Osteocyte (in vitro differentiated cells): ENCODE data around the gene TTLL4. TPM values are rescaled to one million over a fixed set of nuclear protein-coding genes. Genes with fewer than 3 reads are reported as not detected.

Experiments
- DNase-seq: peaks from one replicate; pipeline ENCODE4 v3.0.0; 2021; ENCODE audit warnings: mixed read lengths; ENCODE audit not compliant: unreplicated experiment; ENCODE audit errors: extremely low spot score
- H3K27ac Mint-ChIP-seq: one replicate; pipeline ENCODE4 v1.8.0; 2021; ENCODE audit warnings: mild to moderate bottlenecking, mixed read lengths; ENCODE audit not compliant: unreplicated experiment
- H3K27me3 Mint-ChIP-seq: one replicate; pipeline ENCODE4 v1.8.0; 2021; ENCODE audit warnings: mixed read lengths; ENCODE audit not compliant: unreplicated experiment
- H3K36me3 Mint-ChIP-seq: one replicate; pipeline ENCODE4 v1.8.0; 2021; ENCODE audit warnings: mixed read lengths; ENCODE audit not compliant: unreplicated experiment
- H3K4me1 Mint-ChIP-seq: one replicate; pipeline ENCODE4 v1.8.0; 2021; ENCODE audit warnings: mixed read lengths; ENCODE audit not compliant: unreplicated experiment
- H3K4me3 Mint-ChIP-seq: one replicate; pipeline ENCODE4 v1.8.0; 2021; ENCODE audit warnings: mild to moderate bottlenecking, moderate library complexity, mixed read lengths; ENCODE audit not compliant: unreplicated experiment
- H3K9me3 Mint-ChIP-seq: one replicate; pipeline ENCODE4 v1.8.0; 2021; ENCODE audit warnings: mixed read lengths; ENCODE audit not compliant: unreplicated experiment
- total RNA-seq: library from RNA; stranded (reverse); gene quantifications from 2 replicates; pipeline ENCODE4 v1.2.1, GENCODE V29; 2021
- TF ChIP-seq, protein P1 (sequence below): fragments of 200-600 bp; sonication (generic); IDR thresholded peaks from 2 replicates; pipeline ENCODE4 v1.5.0; 2021; ENCODE audit warnings: antibody characterized with exemption, mild to moderate bottlenecking, moderate library complexity

TTLL4 gene
- total RNA-seq, 1 donor from 2014 or later, result 28.6 TPM

DNA sequence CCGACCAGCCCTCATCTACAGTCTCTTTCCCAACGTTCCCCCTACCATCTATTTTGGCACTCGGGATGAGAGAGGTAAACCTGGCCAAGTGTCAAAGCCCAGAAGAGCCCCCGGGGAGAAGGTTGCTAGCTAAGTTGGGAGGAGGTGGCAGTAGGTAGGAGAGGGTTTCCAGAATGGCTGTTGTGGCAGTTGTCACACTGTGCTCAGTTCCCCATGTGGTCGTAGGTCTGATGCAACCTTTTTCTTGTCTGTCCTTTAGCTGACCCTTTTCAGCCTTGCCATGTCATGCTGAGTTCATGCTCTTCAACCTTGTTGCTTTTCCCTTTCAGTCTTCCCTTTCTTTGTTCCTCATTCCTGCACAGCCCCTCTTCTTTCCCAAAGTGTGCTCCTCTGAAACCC is 34.5 kb downstream of the TTLL4 start:
- no peaks in the 10 kb centered on the region for H3K27me3 Mint-ChIP-seq
- H3K36me3 Mint-ChIP-seq, result peaks cover 32% of the 10 kb centered on the region
- DNase-seq, result peak; percentile 15
- H3K9me3 Mint-ChIP-seq, result no peaks in the 10 kb centered on the region
- H3K4me3 Mint-ChIP-seq, result no peak overlapping the region
- H3K27ac Mint-ChIP-seq, result no peak overlapping the region
- peaks cover 3% of the 10 kb centered on the region for H3K4me1 Mint-ChIP-seq
- TF ChIP-seq, protein P1, sequence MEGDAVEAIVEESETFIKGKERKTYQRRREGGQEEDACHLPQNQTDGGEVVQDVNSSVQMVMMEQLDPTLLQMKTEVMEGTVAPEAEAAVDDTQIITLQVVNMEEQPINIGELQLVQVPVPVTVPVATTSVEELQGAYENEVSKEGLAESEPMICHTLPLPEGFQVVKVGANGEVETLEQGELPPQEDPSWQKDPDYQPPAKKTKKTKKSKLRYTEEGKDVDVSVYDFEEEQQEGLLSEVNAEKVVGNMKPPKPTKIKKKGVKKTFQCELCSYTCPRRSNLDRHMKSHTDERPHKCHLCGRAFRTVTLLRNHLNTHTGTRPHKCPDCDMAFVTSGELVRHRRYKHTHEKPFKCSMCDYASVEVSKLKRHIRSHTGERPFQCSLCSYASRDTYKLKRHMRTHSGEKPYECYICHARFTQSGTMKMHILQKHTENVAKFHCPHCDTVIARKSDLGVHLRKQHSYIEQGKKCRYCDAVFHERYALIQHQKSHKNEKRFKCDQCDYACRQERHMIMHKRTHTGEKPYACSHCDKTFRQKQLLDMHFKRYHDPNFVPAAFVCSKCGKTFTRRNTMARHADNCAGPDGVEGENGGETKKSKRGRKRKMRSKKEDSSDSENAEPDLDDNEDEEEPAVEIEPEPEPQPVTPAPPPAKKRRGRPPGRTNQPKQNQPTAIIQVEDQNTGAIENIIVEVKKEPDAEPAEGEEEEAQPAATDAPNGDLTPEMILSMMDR, result no peak

DNA sequence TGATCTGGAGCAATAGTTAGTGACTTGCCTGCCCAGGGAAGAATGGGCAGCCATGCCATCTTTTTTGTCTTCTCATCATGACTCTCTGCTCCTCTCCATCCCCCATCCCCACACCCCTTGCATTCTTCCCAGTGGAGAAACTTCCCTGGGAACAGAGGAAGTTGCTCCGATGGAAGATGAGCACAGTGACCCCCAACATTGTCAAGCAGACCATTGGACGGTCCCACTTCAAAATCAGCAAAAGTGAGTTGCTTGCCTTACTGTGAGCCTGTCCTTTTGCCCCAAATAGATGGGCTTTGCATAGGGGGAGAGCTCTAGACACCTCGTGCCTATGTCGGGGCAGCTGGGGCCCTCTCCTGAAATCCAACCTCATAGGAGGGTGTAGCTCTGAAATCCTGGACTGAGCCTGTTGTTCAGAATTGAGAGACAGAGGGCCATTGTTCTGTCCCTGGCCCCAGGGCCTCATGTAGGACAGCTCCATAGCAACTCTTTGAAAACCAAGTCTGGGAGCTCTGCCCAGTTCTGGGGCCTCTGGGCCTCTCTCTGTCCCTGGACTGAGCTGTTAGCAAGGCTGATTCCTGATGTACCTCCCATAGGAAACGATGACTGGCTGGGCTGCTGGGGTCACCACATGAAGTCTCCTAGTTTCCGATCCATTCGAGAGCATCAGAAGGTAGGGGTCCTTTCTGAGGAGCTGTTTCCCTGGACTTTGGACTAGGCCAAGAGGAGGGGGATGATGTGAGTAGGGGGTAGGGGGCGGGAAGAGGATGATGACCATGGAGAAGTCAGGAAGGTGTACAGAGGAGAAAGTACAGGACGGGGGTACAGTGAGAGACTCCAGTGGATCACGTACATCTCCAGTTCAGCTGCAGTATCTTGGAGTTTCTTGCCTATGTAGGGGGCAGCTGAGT is 35.2 kb downstream of the TTLL4 start:
- Mint-ChIP-seq H3K4me1 (peaks cover 3% of the 10 kb centered on the region), H3K36me3 (peaks cover 33% of the 10 kb centered on the region), H3K4me3 (no peak overlapping the region), H3K27me3 (no peaks in the 10 kb centered on the region), H3K9me3 (no peaks in the 10 kb centered on the region), H3K27ac (no peak overlapping the region)
- TF ChIP-seq, protein P1, result no peak
- DNase-seq, result no peak

DNA sequence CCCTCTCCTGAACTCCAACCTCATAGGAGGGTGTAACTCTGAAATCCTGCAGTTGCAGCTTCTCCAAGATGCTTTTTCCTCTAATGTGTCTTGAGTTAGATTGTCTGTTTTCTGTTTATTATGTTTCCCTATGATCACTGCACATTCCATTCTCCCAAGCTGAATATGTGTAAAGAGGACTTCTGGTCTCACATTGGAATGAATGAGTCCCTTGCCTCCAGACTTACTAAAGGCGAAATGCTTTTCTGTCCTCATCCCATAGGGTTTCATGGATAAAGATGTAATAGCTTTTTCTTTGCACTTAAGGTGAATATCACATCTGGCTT is 35.8 kb downstream of the TTLL4 start:
- Mint-ChIP-seq H3K36me3 (peaks cover 38% of the 10 kb centered on the region), H3K4me1 (peaks cover 3% of the 10 kb centered on the region), H3K4me3 (no peak overlapping the region), H3K27me3 (no peaks in the 10 kb centered on the region), H3K27ac (no peak overlapping the region), H3K9me3 (no peaks in the 10 kb centered on the region)
- DNase-seq, result no peak
- TF ChIP-seq, protein P1, result no peak

DNA sequence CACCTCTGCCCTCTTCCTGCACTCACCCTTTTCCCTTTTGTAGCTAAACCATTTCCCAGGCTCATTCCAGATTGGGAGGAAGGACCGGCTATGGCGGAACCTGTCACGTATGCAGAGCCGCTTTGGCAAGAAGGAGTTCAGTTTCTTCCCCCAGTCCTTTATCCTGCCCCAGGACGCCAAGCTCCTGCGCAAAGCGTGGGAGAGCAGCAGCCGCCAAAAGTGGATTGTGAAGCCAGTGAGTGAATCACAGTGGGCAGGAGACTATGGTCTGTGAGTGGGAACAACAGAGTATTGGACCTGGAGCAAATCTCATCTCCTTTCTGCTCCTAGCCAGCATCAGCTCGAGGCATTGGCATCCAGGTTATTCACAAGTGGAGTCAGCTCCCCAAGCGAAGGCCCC is 36.3 kb downstream of the TTLL4 start:
- Mint-ChIP-seq H3K27ac (no peak overlapping the region), H3K4me1 (peaks cover 3% of the 10 kb centered on the region), H3K27me3 (no peaks in the 10 kb centered on the region), H3K4me3 (no peak overlapping the region), H3K36me3 (peaks cover 40% of the 10 kb centered on the region), H3K9me3 (no peaks in the 10 kb centered on the region)
- no peak for DNase-seq
- TF ChIP-seq, protein P1, result no peak

DNA sequence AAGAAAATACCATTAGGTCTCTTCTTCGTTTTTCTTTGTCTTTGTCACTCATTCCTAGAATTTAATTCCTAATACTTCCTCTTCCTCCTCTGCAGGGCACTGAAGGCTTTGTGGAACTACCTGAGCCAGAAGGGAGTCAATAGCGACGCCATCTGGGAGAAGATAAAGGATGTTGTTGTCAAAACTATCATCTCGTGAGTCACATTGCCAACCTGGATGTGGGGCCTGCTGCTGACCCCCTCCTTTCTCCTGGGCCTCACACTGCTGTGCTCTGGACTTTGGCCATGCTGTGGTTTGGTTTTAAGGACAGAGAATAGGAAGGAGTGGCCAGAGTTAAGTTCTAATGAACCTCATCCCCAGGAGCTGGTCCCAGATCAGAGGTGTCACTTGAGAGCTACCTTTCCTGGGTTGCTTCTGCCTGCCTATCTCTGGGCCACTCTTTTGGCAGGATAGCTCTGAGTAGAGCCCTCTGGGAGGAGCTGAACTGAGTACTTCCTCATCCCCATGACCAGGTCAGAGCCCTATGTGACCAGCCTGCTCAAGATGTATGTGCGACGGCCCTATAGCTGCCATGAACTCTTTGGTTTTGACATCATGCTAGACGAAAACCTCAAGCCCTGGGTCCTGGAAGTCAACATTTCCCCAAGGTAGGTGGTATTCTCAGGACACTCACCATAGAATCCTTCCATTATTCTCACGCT is 38.3 kb downstream of the TTLL4 start:
- no peaks in the 10 kb centered on the region for H3K9me3 Mint-ChIP-seq
- H3K36me3 Mint-ChIP-seq, result peaks cover 53% of the 10 kb centered on the region
- H3K4me1 Mint-ChIP-seq, result no peaks in the 10 kb centered on the region
- H3K4me3 Mint-ChIP-seq, result no peak overlapping the region
- DNase-seq, result no peak
- H3K27ac Mint-ChIP-seq, result no peak overlapping the region
- H3K27me3 Mint-ChIP-seq, result no peaks in the 10 kb centered on the region
- TF ChIP-seq, protein P1, result no peak
